ENCODE results near the gene WFDC5.

DNA sequence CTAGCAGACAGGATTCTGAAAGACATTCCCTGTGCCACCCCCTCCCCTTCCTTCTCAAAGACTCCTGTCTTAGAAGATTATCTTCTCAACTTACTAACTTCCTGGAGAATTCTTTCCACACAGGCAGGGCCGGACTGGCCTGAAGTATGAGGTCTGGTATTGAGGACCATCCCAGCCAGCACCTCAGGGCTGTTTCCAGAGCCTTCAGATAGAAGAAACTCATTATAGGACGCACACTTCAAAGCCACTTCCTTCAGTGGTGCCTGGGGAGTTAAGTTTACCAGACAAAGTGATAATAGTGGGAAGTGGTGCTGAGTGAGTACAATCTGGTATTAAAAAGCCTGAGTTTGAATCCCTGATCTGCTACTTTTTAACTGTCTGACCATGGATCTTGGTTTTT is 29.7 kb downstream of the WFDC5 start:
- TF ChIP-seq NFIC (IDR thresholded peaks at IDR 0.05) = no peak
- TF ChIP-seq CEBPB (IDR thresholded peaks at IDR 0.05) = no peak
- no peak for TF ChIP-seq RAD21 (IDR thresholded peaks at IDR 0.05; ENCODE audit: low read depth)
- TF ChIP-seq EP300 (IDR thresholded peaks at IDR 0.05; ENCODE audit: borderline replicate concordance) = no peak
- TF ChIP-seq TAF1 (IDR thresholded peaks at IDR 0.05; ENCODE audit: low read depth) = no peak

All from Ishikawa (cell line).